ENCODE results near the gene FAM24B. TPM values are rescaled to one million over a fixed set of nuclear protein-coding genes. Genes with fewer than 3 reads are reported as not detected.
"Not testable (repeated sequence)": the region's sequence is repeated elsewhere in the genome, so short reads cannot be mapped to it uniquely, and the experiment has no call there.

The FAM24B gene
- total and polyA plus RNA-seq, 2 donors: 3.8 to 7.1 TPM

- Histone ChIP-seq H3K9me3 (ENCODE audit: control insufficient read depth in 2 of 2, insufficient read depth in 1 of 2, low read length in 1 of 2) (no peaks in the 10 kb centered on the region), H3K4me3 (ENCODE audit: low read length in 2 of 2) (no peak overlapping the region), H3K4me1 (ENCODE audit: control insufficient read depth in 2 of 2, insufficient read depth in 2 of 2, low read length in 2 of 2) (no peaks in the 10 kb centered on the region), H3K27ac (ENCODE audit: low read depth in 1 of 2, low read length in 1 of 2) (no peak overlapping the region), H3K36me3 (ENCODE audit: control insufficient read depth in 2 of 2, insufficient read depth in 2 of 2, low read length in 1 of 2) (peaks cover 0 to 1% of the 10 kb centered on the region in 2 donors), H3K27me3 (ENCODE audit: control insufficient read depth in 2 of 2, insufficient read depth in 1 of 2, low read length in 1 of 2) (no peaks in the 10 kb centered on the region)
- WGBS: 97% methylated on average over 2 of the region's 2 CpGs
- DNase-seq (ENCODE audit: low read depth in 6 of 9, low spot score in 9 of 9): no peak
These were observed 15.9 kb downstream of the FAM24B start for GRCh38 chr10:122863216-122864193.

GRCh38 chr10:122861711-122862161, 17.6 kb downstream of the FAM24B start:
- no peaks in the 10 kb centered on the region for H3K4me1 ChIP-seq (ENCODE audit: control insufficient read depth in 2 of 2, insufficient read depth in 2 of 2, low read length in 2 of 2)
- no peak overlapping the region for H3K27ac ChIP-seq (ENCODE audit: low read depth in 1 of 2, low read length in 1 of 2)
- no peak for DNase-seq (ENCODE audit: low read depth in 6 of 9, low spot score in 9 of 9)
- no peaks in the 10 kb centered on the region for H3K9me3 ChIP-seq (ENCODE audit: control insufficient read depth in 2 of 2, insufficient read depth in 1 of 2, low read length in 1 of 2)
- H3K4me3 ChIP-seq (ENCODE audit: low read length in 2 of 2): no peak overlapping the region
- 90% methylated on average over 1 of the region's 1 CpG for WGBS
- H3K36me3 ChIP-seq (ENCODE audit: control insufficient read depth in 2 of 2, insufficient read depth in 2 of 2, low read length in 1 of 2): peaks cover 0 to 3% of the 10 kb centered on the region in 2 donors
- H3K27me3 ChIP-seq (ENCODE audit: control insufficient read depth in 2 of 2, insufficient read depth in 1 of 2, low read length in 1 of 2): no peaks in the 10 kb centered on the region

GRCh38 chr10:122859527-122859926, 19.9 kb downstream of the FAM24B start:
- H3K27ac ChIP-seq (ENCODE audit: low read depth in 1 of 2, low read length in 1 of 2): no peak overlapping the region
- H3K36me3 ChIP-seq (ENCODE audit: control insufficient read depth in 2 of 2, insufficient read depth in 2 of 2, low read length in 1 of 2): peaks cover 0 to 3% of the 10 kb centered on the region in 2 donors
- no peaks in the 10 kb centered on the region for H3K4me1 ChIP-seq (ENCODE audit: control insufficient read depth in 2 of 2, insufficient read depth in 2 of 2, low read length in 2 of 2)
- WGBS: 97% methylated on average over 1 of the region's 1 CpG
- no peaks in the 10 kb centered on the region for H3K27me3 ChIP-seq (ENCODE audit: control insufficient read depth in 2 of 2, insufficient read depth in 1 of 2, low read length in 1 of 2)
- no peak overlapping the region for H3K4me3 ChIP-seq (ENCODE audit: low read length in 2 of 2)
- no peaks in the 10 kb centered on the region for H3K9me3 ChIP-seq (ENCODE audit: control insufficient read depth in 2 of 2, insufficient read depth in 1 of 2, low read length in 1 of 2)
- no peak for DNase-seq (ENCODE audit: low read depth in 6 of 9, low spot score in 9 of 9)

- not testable (repeated sequence) for H3K36me3 ChIP-seq (ENCODE audit: control insufficient read depth in 2 of 2, insufficient read depth in 2 of 2, low read length in 1 of 2); H3K27me3 ChIP-seq (ENCODE audit: control insufficient read depth in 2 of 2, insufficient read depth in 1 of 2, low read length in 1 of 2); H3K27ac ChIP-seq (ENCODE audit: low read depth in 1 of 2, low read length in 1 of 2); H3K4me3 ChIP-seq (ENCODE audit: low read length in 2 of 2); H3K9me3 ChIP-seq (ENCODE audit: control insufficient read depth in 2 of 2, insufficient read depth in 1 of 2, low read length in 1 of 2); DNase-seq (ENCODE audit: low read depth in 6 of 9, low spot score in 9 of 9); H3K4me1 ChIP-seq (ENCODE audit: control insufficient read depth in 2 of 2, insufficient read depth in 2 of 2, low read length in 2 of 2)
- WGBS: 94% methylated on average over 5 of the region's 5 CpGs
These were observed 21.3 kb downstream of the FAM24B start for GRCh38 chr10:122858042-122858441.

GRCh38 chr10:122856902-122857301, 22.5 kb downstream of the FAM24B start:
- peaks cover 0 to 3% of the 10 kb centered on the region in 2 donors for H3K36me3 ChIP-seq (ENCODE audit: control insufficient read depth in 2 of 2, insufficient read depth in 2 of 2, low read length in 1 of 2)
- no peaks in the 10 kb centered on the region for H3K9me3 ChIP-seq (ENCODE audit: control insufficient read depth in 2 of 2, insufficient read depth in 1 of 2, low read length in 1 of 2)
- H3K4me3 ChIP-seq (ENCODE audit: low read length in 2 of 2): no peak overlapping the region
- H3K27me3 ChIP-seq (ENCODE audit: control insufficient read depth in 2 of 2, insufficient read depth in 1 of 2, low read length in 1 of 2): no peaks in the 10 kb centered on the region
- no peak overlapping the region for H3K27ac ChIP-seq (ENCODE audit: low read depth in 1 of 2, low read length in 1 of 2)
- WGBS: 100% methylated on average over 1 of the region's 1 CpG
- no peak for DNase-seq (ENCODE audit: low read depth in 6 of 9, low spot score in 9 of 9)
- H3K4me1 ChIP-seq (ENCODE audit: control insufficient read depth in 2 of 2, insufficient read depth in 2 of 2, low read length in 2 of 2): no peaks in the 10 kb centered on the region

DNA sequence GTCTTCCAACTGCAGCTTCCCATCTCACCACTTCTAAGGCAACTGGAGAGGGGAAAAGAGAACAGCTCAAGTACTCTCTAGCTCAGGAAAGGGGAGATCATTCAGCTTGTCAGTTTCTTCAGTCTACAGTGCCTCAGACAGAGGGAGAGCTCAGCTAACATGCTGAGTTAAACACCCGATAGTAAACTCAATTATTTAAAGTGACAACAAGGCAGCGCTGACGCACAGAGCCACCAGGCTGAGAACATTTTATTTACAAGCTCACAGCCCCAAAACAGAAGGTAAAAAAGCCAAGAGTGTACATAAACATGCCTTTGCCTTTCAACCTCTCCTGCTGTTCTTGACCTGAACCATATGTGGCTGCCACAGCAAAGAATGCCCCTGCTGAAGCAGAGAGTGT, 23.6 kb downstream of the FAM24B start:
- H3K27ac ChIP-seq (ENCODE audit: low read depth in 1 of 2, low read length in 1 of 2): no peak overlapping the region
- no peaks in the 10 kb centered on the region for H3K27me3 ChIP-seq (ENCODE audit: control insufficient read depth in 2 of 2, insufficient read depth in 1 of 2, low read length in 1 of 2)
- no peak for DNase-seq (ENCODE audit: low read depth in 6 of 9, low spot score in 9 of 9)
- no peak overlapping the region for H3K4me3 ChIP-seq (ENCODE audit: low read length in 2 of 2)
- no peaks in the 10 kb centered on the region for H3K4me1 ChIP-seq (ENCODE audit: control insufficient read depth in 2 of 2, insufficient read depth in 2 of 2, low read length in 2 of 2)
- WGBS: 92% methylated on average over 3 of the region's 3 CpGs
- peaks cover 0 to 3% of the 10 kb centered on the region in 2 donors for H3K36me3 ChIP-seq (ENCODE audit: control insufficient read depth in 2 of 2, insufficient read depth in 2 of 2, low read length in 1 of 2)
- no peaks in the 10 kb centered on the region for H3K9me3 ChIP-seq (ENCODE audit: control insufficient read depth in 2 of 2, insufficient read depth in 1 of 2, low read length in 1 of 2)

DNA sequence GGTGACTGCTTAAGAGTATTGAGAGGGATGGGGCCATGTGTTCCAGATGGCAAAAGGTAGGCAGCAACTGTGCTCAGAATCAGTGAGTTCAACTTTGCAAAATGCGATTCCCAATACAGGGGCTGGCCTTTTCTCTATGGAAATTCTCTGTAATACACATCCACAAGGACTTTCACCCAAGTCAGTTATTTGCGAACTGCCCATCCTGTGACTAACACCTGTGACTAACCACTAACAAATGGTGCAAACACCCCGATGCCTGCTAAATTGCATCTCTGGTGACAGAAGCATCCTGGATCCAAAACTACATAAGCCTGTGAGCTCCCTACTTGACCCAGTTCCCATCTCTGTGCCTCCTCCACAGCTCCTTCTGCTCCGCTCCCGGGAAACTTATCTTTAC, 24.7 kb downstream of the FAM24B start:
- H3K27ac ChIP-seq (ENCODE audit: low read depth in 1 of 2, low read length in 1 of 2): no peak overlapping the region
- H3K4me1 ChIP-seq (ENCODE audit: control insufficient read depth in 2 of 2, insufficient read depth in 2 of 2, low read length in 2 of 2): no peaks in the 10 kb centered on the region
- peaks cover 0 to 3% of the 10 kb centered on the region in 2 donors for H3K36me3 ChIP-seq (ENCODE audit: control insufficient read depth in 2 of 2, insufficient read depth in 2 of 2, low read length in 1 of 2)
- no peaks in the 10 kb centered on the region for H3K9me3 ChIP-seq (ENCODE audit: control insufficient read depth in 2 of 2, insufficient read depth in 1 of 2, low read length in 1 of 2)
- DNase-seq (ENCODE audit: low read depth in 6 of 9, low spot score in 9 of 9): no peak
- WGBS: 94% methylated on average over 5 of the region's 5 CpGs
- no peaks in the 10 kb centered on the region for H3K27me3 ChIP-seq (ENCODE audit: control insufficient read depth in 2 of 2, insufficient read depth in 1 of 2, low read length in 1 of 2)
- H3K4me3 ChIP-seq (ENCODE audit: low read length in 2 of 2): no peak overlapping the region

- peaks cover 0 to 3% of the 10 kb centered on the region in 2 donors for H3K36me3 ChIP-seq (ENCODE audit: control insufficient read depth in 2 of 2, insufficient read depth in 2 of 2, low read length in 1 of 2)
- H3K4me3 ChIP-seq (ENCODE audit: low read length in 2 of 2): no peak overlapping the region
- no peaks in the 10 kb centered on the region for H3K27me3 ChIP-seq (ENCODE audit: control insufficient read depth in 2 of 2, insufficient read depth in 1 of 2, low read length in 1 of 2)
- no peaks in the 10 kb centered on the region for H3K4me1 ChIP-seq (ENCODE audit: control insufficient read depth in 2 of 2, insufficient read depth in 2 of 2, low read length in 2 of 2)
- no peaks in the 10 kb centered on the region for H3K9me3 ChIP-seq (ENCODE audit: control insufficient read depth in 2 of 2, insufficient read depth in 1 of 2, low read length in 1 of 2)
- H3K27ac ChIP-seq (ENCODE audit: low read depth in 1 of 2, low read length in 1 of 2): no peak overlapping the region
- no peak for DNase-seq (ENCODE audit: low read depth in 6 of 9, low spot score in 9 of 9)
- 17% methylated on average over 1 of the region's 1 CpG for WGBS
These were observed 25.6 kb downstream of the FAM24B start for GRCh38 chr10:122853665-122854313.

GRCh38 chr10:122852261-122852660, 27.1 kb downstream of the FAM24B start:
- Histone ChIP-seq H3K36me3 (ENCODE audit: control insufficient read depth in 2 of 2, insufficient read depth in 2 of 2, low read length in 1 of 2) (no peaks in the 10 kb centered on the region), H3K4me1 (ENCODE audit: control insufficient read depth in 2 of 2, insufficient read depth in 2 of 2, low read length in 2 of 2) (peaks cover 6 to 14% of the 10 kb centered on the region in 2 donors), H3K27me3 (ENCODE audit: control insufficient read depth in 2 of 2, insufficient read depth in 1 of 2, low read length in 1 of 2) (no peaks in the 10 kb centered on the region), H3K4me3 (ENCODE audit: low read length in 2 of 2) (no peak overlapping the region), H3K9me3 (ENCODE audit: control insufficient read depth in 2 of 2, insufficient read depth in 1 of 2, low read length in 1 of 2) (no peaks in the 10 kb centered on the region), H3K27ac (ENCODE audit: low read depth in 1 of 2, low read length in 1 of 2) (no peak overlapping the region)
- DNase-seq (ENCODE audit: low read depth in 6 of 9, low spot score in 9 of 9): no peak
- WGBS: over 99% methylated on average over 2 of the region's 2 CpGs

All from thymus (tissue), 11 donors.